HG03432 (cell line): ENCODE data around the gene TOM1L1.
A peak's percentile ranks its signal among the peaks of the same experiment; 100 is the strongest.

Source experiments
- ATAC-seq: cut with Tn5 transposase; IDR thresholded peaks from one replicate; pipeline ENCODE4 v1.9.1; 2021; ENCODE audit warnings: mild to moderate bottlenecking, moderate library complexity; ENCODE audit not compliant: unreplicated experiment

Gene TOM1L1

DNA sequence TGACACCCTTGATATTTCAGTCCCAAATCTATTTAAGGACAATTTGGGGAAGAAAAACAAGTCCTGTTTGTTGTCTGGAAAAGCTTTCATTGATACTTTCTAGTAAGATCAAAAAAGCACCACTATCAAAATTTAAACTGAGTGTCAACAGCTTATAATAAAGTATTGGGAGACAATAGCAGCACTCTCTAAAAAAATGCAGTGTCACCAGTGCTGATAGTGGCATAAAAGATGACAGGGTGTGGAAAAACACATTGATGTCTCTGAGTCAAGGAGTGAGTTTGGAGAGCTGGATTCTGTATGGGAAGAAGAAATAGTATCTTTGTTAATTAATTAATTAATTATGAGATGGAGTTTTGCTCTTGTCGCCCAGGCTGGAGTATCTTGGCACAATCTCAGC lies 8.3 kb upstream of the TOM1L1 start:
- ATAC-seq = no peak

DNA sequence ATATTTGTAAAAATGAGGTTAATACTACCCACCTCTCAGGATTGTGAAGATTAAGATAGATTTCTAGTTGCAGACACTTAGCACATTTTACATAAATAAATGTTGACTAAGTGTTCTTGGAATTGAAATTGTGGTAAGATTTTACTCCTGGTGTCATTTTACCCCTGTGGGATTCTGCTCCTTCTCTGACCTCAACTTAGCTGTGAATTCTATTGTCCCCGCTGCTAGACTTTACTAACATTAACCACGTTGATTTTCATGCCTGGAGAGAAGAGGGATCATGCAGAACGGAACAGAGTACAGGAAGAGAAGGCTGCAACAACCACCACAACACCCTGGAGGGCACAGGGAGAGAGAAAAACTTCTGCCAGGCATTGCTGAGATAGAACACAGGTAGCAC lies 2.1 kb upstream of the TOM1L1 start:
- no peak for ATAC-seq

DNA sequence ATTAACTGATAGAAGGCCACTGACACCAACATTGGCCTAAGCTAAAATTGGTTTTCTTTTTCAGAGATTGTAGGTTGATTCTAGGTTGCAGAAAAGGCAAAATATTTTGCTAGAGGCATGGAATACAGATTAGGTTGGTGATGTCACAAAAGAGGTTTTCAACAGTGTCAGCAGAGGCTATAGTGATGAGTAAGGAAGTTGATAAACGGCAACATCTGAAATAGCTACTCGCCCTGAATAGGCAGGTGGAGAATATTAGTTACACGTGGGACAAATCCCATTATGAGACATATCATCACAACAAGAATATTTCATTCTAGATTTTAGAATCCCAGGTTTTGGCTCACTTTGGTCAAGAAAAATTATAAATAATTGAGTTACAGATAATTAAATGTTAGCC lies 1.5 kb upstream of the TOM1L1 start:
- no peak for ATAC-seq

DNA sequence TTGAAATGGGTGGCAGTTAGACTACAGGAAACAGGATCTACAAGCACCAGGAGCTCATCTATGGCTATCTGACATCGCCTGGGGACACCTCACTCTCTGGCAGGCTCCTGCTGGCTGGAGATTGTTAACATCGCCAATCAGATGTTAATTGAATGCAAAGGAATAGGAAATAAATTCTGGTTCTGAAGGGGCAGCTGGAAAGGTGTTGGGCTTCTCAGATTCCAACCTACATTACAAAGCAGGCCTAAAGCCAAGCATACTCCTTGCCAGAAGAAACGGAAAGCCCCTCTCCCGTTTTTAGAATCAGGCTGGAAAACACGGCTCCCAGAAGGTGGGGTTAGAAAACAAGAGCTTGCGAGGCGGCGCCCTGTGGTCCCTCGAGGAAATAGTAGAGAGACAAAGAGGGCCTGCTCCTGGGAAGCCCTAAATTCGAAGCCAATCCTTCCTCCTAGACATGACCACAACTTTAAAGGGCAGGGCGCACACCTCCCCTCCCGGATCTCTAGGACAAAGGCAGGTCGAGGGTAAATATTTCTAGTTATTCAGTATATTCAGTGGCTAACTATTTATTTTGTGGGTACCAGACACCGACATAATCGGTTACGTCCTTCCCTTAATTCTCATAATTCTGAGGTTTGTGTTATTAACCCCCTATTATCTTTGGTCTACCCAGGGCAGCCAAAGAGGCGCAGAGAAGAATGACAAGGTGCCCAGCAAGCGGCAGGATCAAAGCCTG lies 763 bp upstream of the TOM1L1 start:
- ATAC-seq = no peak

DNA sequence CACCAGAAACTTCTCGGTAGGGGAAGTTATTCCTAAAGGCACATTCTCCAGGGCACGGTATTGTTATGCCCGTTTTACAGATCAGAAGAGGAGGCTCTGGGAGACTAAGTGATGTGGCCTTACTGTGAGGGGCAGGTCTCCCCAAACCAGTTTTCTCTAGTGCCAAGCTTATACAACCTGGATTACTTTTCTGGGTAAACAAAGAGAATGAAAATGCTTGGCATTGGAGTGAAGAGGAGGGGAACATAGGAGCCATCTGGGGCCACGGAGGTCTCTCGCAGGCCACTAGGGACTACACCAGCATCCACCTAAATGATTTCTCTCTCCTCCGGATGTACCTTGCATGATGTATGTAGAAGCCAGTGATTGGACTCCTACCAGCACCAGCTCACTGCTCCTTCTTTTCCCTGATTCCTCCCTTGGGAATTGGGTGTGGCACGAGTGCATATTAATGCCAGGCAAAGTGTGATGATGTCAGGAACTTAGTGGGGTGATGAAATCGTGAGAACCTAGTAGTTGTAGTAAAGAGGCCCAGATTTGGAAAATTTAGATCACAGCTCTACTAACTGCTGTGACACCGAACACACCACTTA lies 674 bp downstream of the TOM1L1 start:
- ATAC-seq = no peak

DNA sequence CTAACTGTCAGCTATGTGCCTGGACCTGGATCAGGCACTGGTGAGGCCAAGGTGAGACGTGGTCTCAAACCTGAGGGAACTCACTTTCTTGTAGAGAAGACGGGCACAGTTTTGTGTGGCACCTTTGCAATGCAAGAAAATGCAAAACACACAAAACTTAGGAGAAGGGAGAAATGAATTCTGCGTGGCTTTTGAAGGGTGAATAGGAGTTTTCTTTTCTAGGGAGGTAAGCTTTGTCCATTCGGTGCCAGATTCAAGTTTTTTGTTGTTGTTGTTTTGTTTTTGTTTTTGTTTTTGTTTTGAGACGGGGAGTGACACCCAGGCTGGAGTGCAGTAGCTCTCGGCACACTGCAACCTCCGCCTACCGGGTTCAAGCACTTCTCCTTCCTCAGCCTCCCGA lies 1.4 kb downstream of the TOM1L1 start:
- ATAC-seq = no peak

DNA sequence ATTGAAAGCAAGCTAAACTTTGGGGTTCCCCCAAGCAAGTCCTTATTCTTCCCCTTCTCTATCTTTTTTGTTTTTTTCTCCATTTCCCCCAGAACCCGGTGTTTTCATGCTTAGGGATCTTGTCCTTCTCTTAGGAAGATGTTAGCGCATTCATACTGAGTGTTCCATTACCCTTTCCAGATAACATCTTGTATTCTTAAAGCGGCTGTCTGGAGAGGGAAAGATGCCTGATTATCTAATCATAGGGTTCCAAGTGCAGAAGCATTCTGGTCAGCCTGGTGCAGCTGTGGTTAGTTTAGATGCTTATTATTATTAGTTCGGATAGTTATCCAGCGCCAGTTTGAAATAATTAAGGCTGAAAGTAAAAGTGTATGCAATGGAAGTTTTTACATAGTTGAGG lies 2.0 kb downstream of the TOM1L1 start:
- no peak for ATAC-seq

DNA sequence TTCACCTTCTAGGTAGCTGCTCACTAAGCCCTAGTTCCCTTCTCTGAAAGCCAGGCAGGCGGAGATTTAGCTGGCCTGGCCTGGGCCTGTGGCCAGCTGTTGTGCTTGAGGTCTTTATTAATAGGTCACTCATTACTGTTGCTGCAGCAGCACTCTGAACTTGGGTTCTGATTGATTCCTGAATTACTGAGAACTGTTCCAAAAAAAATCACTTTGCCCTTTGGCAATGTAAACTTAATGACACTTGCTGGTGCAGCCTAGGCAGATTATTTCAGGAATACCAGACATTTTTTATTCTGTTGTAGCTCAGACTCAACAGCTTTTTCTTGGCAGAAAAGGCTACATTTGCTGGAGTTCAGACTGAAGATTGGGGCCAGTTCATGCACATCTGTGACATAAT lies 2.7 kb downstream of the TOM1L1 start:
- peak; percentile 36 for ATAC-seq

DNA sequence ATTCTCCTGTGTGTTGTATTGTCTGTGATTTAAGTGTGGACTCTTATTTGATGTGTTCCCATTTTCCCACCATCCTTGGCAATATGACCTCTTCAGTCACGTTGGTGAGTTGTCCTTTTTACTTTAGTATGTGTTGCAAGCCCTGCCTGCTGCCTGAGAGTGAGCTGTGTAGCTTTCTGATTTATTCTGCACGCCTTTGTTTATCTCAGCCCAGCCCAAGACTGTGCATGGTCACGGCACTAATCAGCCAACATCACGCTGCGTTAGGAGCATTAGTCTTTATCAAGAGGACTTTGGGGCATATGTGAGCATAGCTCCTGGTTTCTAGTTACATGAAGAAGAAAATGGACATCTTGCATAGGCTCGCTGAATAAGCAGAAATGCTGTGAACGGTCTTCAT lies 6.0 kb downstream of the TOM1L1 start:
- no peak for ATAC-seq

DNA sequence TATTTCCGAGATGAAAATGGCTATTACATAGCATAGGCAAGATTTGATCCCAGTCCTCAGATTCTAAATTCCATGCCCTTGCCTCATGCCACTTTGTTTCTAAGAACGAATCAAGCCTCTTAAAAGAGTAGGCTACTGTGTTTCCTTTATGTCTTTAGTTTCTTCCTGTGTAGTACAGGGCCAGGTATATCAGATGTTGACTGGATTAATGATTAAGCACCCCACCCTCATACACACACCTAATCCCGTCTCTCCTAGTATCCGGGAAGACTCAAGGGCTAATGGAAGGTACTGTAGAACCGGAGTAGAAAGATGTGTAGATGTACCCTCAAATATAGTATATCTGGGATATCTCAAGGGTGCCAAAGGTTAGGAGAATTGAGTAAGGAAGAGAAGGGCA lies 6.7 kb downstream of the TOM1L1 start:
- no peak for ATAC-seq

DNA sequence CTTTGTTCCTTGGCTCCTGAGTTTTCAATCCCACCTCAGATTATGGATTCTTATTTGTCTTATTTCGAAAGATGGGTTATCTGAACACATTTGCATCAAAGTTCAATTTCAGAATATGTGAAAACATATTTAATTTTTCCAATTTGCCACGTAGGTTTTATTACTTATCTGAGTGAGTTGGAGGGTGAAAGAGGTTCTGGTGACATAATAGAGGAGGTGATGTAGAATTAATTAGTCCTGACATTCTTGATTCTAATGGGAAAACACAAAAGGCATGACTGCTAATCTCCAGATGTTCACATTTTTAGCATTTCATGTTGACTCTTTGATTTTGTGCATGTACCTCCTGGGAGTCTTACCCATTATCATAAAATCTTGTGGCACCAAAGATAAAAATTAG lies 9.1 kb downstream of the TOM1L1 start:
- no peak for ATAC-seq

DNA sequence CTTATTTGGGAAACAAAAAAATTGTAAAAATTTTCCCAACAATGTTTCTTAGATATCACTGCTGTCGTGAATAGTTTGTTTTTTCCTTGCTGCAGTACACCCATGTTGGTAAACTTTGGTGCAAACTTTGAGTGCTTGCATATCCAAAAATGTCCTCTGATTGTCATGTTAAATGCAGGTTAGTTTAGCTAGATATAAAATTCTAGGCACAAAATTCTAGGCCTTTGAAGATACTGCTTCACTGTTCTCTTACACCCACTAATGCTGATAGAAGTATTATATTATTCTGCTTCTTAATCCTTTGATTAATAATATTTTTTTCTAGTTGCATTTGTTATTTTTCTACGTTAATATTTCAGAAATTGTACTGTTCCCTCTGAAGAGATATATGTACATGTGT lies 16.1 kb downstream of the TOM1L1 start:
- no peak for ATAC-seq

DNA sequence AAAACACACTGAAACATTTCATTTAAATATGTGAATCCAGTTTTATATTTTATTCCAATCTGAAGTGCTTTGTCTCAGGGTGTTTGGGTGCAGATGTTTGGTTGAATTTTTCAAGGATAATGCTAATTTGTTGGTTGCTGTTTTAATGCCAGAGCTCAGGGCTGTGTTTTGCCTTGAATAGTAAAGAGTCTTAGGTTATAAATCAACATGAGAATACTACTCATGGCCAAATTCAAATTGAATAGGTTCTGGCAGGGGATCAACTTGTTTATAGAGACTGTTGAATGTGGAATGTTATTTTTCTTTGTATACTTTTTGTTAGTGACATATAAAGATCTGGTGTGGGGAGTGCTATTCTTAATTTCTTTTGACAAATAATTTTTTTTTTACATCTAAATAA lies 18.8 kb downstream of the TOM1L1 start:
- no peak for ATAC-seq

DNA sequence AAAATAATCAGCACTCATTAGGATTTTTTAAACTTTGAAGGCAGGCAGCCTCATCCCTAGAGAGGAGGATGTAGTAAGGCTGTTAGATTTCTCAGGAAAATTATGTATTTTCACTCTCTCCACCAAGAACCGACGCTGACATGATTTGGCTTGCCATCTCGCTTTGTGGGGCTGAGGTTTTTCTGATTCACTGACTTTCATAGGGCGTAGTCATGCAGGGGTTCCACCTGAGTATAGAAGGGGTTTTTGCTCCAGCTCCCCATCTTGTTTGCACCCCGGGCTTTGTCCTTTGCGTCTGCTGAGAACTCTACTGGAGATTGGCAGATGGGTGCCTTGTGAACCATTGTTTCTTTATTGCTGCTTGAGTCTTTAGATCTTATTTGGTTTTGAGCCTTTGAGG lies 20.2 kb downstream of the TOM1L1 start:
- peak; percentile 78 for ATAC-seq

DNA sequence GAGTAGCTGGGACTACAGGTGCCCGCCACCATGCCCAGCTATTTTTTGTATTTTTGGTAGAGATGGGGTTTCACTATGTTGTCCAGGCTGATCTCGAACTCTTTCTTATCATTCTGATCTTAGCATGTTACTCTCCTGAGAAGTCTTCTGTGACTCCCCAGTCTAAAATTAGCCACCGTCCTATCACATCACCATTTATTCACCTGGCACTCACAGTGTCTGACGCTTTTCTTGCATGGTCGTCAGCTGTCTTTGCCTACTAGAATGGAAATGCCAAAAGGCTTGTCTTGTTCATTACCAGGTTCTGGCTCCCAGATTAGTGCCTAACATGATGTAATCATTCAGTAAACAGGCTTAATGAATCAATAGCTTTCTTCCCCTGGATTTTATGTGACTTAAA lies 23.8 kb downstream of the TOM1L1 start:
- no peak for ATAC-seq

DNA sequence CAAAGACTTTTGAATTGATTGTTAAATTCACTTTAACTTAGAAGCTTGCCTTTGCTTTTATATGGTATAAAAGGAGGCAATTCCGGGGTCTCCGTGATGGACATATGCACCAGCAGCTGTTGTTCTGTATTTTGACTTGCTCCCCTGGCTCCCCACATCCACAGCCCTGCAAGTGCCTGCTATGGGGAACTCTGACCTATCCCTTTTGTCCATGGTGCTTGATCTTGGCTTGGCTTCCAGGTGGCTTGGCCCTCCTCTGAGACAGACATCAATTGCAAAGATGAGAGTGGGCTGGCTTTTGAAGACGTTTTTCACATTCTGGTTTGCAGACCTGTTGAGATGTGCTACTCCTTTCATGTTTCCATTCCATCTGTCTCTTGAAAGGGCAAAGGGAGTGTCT lies 26.9 kb downstream of the TOM1L1 start:
- no peak for ATAC-seq

DNA sequence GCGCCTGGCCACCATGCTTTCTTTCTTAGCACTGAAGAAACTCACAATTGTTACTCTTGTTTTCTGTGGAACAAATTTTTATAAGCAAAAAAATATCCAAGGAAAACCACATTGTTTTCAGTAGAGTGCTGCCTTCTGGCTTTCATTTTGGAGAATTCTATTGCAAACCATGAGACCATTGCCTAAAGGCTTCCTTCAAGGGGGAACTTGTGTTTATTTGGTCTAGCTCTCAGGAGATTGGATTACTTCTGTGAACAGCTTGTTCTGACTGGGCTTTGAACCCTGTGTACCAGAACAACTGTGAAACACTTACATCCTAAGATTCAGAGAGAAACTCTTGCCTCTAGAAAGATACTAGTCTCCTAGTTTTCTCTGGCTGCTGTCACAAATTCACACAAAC lies 32.1 kb downstream of the TOM1L1 start:
- no peak for ATAC-seq

DNA sequence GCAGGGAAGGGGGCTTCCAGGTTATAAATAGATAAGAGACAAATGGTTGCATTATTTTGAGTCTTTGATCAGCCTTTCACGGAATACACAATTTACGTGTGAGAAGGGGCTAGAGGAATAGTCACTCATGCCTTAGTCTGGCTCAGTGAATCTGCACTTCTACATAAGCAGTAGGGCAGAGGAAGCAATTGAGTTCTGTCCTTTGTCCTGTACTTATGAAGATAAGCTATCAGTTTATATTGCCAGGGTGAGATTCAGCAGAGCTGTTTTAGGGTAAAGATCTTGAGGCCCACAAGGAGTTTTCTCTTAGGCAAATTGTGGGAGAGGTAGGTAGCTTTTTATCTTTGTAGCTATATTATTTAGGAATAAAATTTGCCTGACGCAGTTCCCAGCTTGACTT lies 33.3 kb downstream of the TOM1L1 start:
- ATAC-seq = no peak

DNA sequence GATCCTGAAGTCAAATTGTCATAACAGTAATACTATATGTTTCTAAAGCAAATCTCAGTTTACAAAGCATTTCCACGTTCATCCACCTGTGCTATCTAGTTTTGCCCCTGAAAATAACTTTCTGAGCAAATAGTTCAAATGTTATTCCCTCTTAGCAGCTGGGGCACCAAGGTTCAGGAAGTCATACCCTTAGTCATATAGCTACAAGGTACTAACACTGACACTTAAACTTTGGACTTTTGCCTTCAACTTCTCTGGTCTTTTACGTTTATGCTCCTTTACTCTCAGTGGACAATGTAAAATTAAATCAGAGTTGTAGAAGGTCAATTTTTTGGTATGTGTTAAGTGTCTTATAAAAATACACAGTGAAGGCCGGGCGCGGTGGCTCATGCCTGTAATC lies 34.8 kb downstream of the TOM1L1 start:
- no peak for ATAC-seq

DNA sequence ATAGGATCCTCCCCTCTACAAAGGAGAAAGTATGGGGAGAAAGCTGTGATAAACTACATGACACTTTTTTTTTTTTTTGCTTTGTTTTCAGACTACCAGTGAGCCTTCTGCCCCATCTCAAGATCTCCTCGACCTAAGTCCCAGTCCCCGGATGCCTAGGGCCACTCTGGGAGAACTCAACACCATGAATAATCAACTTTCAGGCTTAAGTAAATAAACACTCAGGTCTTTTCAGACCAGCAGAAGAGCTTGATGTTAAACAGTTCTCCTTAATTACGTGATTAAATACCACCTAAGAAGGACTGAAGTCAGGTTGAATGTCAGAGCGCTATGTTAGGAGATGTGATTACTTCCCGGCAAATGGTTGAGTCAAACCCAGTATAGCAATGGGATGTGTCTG lies 36.4 kb downstream of the TOM1L1 start:
- no peak for ATAC-seq

DNA sequence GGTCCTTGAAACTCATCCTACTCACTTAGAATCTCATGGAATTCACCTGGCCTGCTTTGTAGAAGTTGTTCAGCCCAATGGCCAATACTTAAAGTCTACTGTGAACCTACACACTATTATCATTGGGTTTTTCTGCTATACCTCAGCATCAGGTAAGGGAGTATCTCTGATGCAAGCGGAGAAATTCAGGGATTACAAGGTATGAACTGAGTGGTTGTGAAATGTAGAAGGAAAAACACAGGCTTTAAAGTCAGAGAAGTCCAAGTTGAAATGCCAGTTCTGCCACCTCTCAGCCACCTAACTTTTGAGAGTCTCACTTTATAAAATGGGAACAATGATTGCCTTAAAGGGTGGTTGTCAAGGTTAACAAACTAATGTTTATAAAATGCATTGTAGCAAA lies 36.8 kb downstream of the TOM1L1 start:
- no peak for ATAC-seq

DNA sequence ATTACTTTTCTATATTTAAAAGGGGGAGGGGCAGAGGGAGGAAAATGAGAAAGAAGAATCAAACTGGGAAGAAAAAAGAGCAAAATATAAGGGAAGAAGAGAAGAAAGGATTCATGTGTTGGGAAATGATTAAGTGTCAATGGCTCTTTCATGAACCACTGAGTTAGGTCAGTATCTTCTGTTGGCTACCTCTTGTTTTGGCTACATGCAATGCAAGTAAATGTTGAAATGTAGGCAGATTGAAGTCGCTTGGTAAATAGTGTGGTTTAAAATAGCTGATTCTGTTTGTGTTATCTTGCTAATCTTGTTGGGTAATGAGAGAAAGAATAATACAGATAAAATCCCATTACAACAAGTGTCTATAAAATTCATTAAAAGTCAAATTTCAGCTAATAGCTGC lies 40.6 kb downstream of the TOM1L1 start:
- ATAC-seq = no peak

DNA sequence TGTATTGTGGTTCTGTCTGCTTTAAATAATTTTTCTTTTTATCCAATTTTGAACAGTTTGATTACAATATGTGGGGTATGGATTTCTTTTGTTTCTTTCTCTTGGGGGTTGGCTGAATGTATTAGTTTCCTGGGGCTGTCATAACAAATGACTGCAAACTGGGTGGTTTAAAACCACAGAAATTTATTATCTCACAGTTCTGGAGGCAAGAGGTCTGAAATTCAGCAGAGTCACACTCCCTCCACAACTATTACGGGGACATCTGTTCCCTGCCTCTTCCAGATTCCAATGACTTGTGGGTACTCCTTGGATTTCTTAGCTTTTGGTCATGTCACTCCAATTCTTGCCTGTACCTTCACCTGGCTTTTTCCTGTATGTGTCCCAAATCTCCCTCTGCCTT lies 44.1 kb downstream of the TOM1L1 start:
- no peak for ATAC-seq
